ENCODE measurements around the gene MYCL.
A peak's percentile ranks its signal among the peaks of the same experiment; 100 is the strongest.

The MYCL gene

DNA sequence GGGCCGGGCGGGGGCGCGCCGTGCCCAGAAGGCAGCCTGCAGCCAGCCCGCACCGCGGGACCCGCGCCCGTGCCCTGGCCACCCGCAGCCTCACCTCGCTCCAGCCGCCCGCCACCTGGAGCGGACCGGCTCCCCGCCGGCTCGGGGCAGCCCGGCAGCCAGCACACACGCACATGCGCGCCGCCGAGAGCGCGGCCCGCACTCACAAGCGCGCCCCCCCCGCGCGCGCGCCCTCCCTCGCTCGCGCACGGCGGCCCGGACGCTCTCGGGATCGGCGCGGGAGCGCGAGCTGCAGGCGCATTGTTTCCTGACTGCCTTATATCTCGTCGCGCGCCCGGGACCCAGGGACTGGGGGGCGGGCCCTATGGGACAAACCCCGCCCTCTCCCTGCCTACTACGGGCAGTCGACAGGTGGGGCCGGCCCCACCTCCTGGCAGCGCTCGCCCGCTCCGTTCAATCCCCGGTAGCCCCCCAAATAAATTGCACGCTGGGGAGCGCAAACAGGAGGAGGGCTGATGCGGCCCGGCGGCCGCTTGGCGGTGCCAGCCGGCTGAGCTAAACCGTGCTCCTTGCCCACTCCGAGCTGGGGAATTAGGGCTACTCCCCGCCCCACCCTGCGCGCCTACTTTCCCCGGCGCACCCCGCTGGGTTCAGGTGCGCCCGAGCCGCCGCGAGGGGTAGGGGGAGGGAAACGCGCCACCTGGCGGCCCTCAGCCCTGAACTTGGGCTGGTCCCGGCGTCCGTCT is at the start of gene MYCL:
Gene MYCL (minus strand): TSS at position 204 of the 746 bp plus-strand sequence. CDS start 483 bp downstream, outside the sequence.
- Histone ChIP-seq H3K4me3 (ENCODE audit: low read depth, low read length) (peak within 1 kb of the TSS; percentile 60), H3K27me3 (replicated peaks) (peaks cover 9% of the 10 kb centered on the region), H3K36me3 (replicated peaks) (no peaks in the 10 kb centered on the region), H3K27ac (no peak within 1 kb of the TSS)
- TF ChIP-seq, protein P1, sequence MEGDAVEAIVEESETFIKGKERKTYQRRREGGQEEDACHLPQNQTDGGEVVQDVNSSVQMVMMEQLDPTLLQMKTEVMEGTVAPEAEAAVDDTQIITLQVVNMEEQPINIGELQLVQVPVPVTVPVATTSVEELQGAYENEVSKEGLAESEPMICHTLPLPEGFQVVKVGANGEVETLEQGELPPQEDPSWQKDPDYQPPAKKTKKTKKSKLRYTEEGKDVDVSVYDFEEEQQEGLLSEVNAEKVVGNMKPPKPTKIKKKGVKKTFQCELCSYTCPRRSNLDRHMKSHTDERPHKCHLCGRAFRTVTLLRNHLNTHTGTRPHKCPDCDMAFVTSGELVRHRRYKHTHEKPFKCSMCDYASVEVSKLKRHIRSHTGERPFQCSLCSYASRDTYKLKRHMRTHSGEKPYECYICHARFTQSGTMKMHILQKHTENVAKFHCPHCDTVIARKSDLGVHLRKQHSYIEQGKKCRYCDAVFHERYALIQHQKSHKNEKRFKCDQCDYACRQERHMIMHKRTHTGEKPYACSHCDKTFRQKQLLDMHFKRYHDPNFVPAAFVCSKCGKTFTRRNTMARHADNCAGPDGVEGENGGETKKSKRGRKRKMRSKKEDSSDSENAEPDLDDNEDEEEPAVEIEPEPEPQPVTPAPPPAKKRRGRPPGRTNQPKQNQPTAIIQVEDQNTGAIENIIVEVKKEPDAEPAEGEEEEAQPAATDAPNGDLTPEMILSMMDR (IDR thresholded peaks at IDR 0.05; ENCODE audit: low read depth, low read length, missing control alignments): peak; percentile 79
- DNase-seq: peak; percentile 51
- in situ Hi-C loops (cut with HindIII; ENCODE audit: low pct_ligation_motif_present, low sequenced_read_pairs): no loop called here

GRCh38 chr1:39949891-39950290 is 48.2 kb upstream of the MYCL start:
- no peak for DNase-seq
- Histone ChIP-seq H3K27me3 (replicated peaks) (no peaks in the 10 kb centered on the region), H3K27ac (no peak overlapping the region), H3K4me3 (ENCODE audit: low read depth, low read length) (no peak overlapping the region), H3K36me3 (replicated peaks) (no peaks in the 10 kb centered on the region)
- TF ChIP-seq, protein P1 (IDR thresholded peaks at IDR 0.05; ENCODE audit: low read depth, low read length, missing control alignments): no peak
- in situ Hi-C loops (cut with HindIII; ENCODE audit: low pct_ligation_motif_present, low sequenced_read_pairs): no loop called here

- H3K4me3 ChIP-seq (ENCODE audit: low read depth, low read length): no peak overlapping the region
- H3K27me3 ChIP-seq (replicated peaks): no peaks in the 10 kb centered on the region
Measured at GRCh38 chr1:39947260-39947659, 45.5 kb upstream of the MYCL start.

GRCh38 chr1:39946216-39946615 is 44.5 kb upstream of the MYCL start:
- Histone ChIP-seq H3K4me3 (ENCODE audit: low read depth, low read length) (no peak overlapping the region), H3K36me3 (replicated peaks) (no peaks in the 10 kb centered on the region), H3K27me3 (replicated peaks) (peaks cover 1% of the 10 kb centered on the region), H3K27ac (no peak overlapping the region)
- no peak for DNase-seq
- in situ Hi-C loops (cut with HindIII; ENCODE audit: low pct_ligation_motif_present, low sequenced_read_pairs): no loop called here
- TF ChIP-seq, protein P1 (IDR thresholded peaks at IDR 0.05; ENCODE audit: low read depth, low read length, missing control alignments): no peak

More at GRCh38 chr1:39947260-39947659, 45.5 kb upstream of the MYCL start:
- DNase-seq: no peak
- no peak overlapping the region for H3K27ac ChIP-seq
- in situ Hi-C loops (cut with HindIII; ENCODE audit: low pct_ligation_motif_present, low sequenced_read_pairs): no loop called here
- H3K36me3 ChIP-seq (replicated peaks): no peaks in the 10 kb centered on the region
- TF ChIP-seq, protein P1 (IDR thresholded peaks at IDR 0.05; ENCODE audit: low read depth, low read length, missing control alignments): no peak

DNA sequence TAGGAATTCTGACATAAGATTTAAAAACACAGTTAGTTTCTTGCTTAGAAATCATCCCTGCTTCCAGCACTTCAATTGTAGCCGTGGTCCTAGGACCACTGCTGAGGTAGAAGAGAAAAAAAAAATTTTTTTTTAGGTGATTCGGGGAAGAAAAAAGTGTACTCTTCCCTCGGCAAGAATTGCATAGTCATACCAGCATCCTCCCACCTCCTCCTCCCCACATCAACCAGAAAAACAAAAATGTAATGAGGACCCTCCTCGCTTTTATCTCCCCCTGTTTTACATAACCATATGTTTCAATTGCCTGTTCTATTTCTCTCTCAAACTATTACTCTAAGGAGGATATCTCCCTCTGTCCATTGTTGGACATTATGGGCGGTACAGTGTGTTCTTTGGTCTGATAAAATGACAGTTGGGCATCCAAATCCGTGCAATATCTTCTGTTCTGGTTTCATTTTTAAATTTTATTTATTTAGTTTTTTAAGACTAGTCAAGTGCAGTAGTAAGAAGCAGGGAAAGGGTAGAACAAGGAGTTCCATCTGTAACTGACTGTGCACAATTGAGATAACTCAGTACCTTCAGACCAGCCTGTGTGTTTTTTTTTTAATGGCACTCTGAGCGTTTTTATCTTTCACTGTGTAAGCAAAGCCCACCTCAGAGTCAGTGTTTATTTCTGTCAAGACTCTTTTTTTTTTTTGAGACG is 42.8 kb upstream of the MYCL start:
- no peak for DNase-seq
- no peak overlapping the region for H3K27ac ChIP-seq
- no peak overlapping the region for H3K4me3 ChIP-seq (ENCODE audit: low read depth, low read length)
- in situ Hi-C loops (cut with HindIII; ENCODE audit: low pct_ligation_motif_present, low sequenced_read_pairs): no loop called here
- TF ChIP-seq, protein P1 (IDR thresholded peaks at IDR 0.05; ENCODE audit: low read depth, low read length, missing control alignments): no peak
- peaks cover 1% of the 10 kb centered on the region for H3K27me3 ChIP-seq (replicated peaks)
- no peaks in the 10 kb centered on the region for H3K36me3 ChIP-seq (replicated peaks)
